Retina (tissue), 1 donor: ENCODE measurements around the gene PGGHG.
A peak's percentile ranks its signal among the peaks of the same experiment; 100 is the strongest.
"Not testable (repeated sequence)": the region's sequence is repeated elsewhere in the genome, so short reads cannot be mapped to it uniquely, and the experiment has no call there.

Source experiments
- DNase-seq: peaks from one replicate; pipeline ENCODE4 v3.0.0-alpha.2; 2016

PGGHG gene

GRCh38 chr11:313787-314553 lies 25.0 kb downstream of the PGGHG start, which contains the start of gene IFITM1:
TSS of gene IFITM1 (plus strand) at chr11:314040. CDS start at chr11:314171, 131 bp downstream.
- DNase-seq, result no peak

GRCh38 chr11:314554-314875 lies 25.6 kb downstream of the PGGHG start:
- not testable (repeated sequence) for DNase-seq

GRCh38 chr11:315051-315481 lies 26.1 kb downstream of the PGGHG start:
- no peak for DNase-seq

- DNase-seq, result no peak
These were observed 26.6 kb downstream of the PGGHG start for GRCh38 chr11:315516-315994.

GRCh38 chr11:316031-316701 lies 27.2 kb downstream of the PGGHG start:
- no peak for DNase-seq

GRCh38 chr11:316891-317301 lies 28.0 kb downstream of the PGGHG start:
- no peak for DNase-seq

- not testable (repeated sequence) for DNase-seq
These were observed 28.9 kb downstream of the PGGHG start for GRCh38 chr11:317668-318404.

- DNase-seq, result not testable (repeated sequence)
These were observed 29.6 kb downstream of the PGGHG start for GRCh38 chr11:318405-319120.

- DNase-seq, result not testable (repeated sequence)
These were observed 30.4 kb downstream of the PGGHG start for GRCh38 chr11:319121-319887.

GRCh38 chr11:319888-320273 lies 31.0 kb downstream of the PGGHG start:
- not testable (repeated sequence) for DNase-seq

GRCh38 chr11:324156-324555 lies 35.2 kb downstream of the PGGHG start:
- DNase-seq, result no peak

- peak; percentile 18 for DNase-seq
These were observed 35.9 kb downstream of the PGGHG start for GRCh38 chr11:324593-325517.

GRCh38 chr11:325796-326591 lies 37.1 kb downstream of the PGGHG start:
- DNase-seq, result no peak

GRCh38 chr11:326592-326841 lies 37.6 kb downstream of the PGGHG start:
- no peak for DNase-seq

GRCh38 chr11:326842-327580 lies 38.1 kb downstream of the PGGHG start:
- no peak for DNase-seq

- DNase-seq, result no peak
These were observed 38.6 kb downstream of the PGGHG start for GRCh38 chr11:327581-327923.

- DNase-seq, result no peak
These were observed 39.1 kb downstream of the PGGHG start for GRCh38 chr11:328012-328411.

GRCh38 chr11:328516-329100 lies 39.7 kb downstream of the PGGHG start:
- DNase-seq, result not testable (repeated sequence)

GRCh38 chr11:329886-330253 lies 40.9 kb downstream of the PGGHG start:
- no peak for DNase-seq
